Breast epithelium (tissue), 3 donors: ENCODE data around the gene MSANTD3.

Experiments
- POLR2A ChIP-seq: fragments of 450-650 bp; IDR thresholded peaks from one replicate; pipeline ENCODE4 v1.6.1; 2016; ENCODE audit warnings: antibody characterized with exemption, mild to moderate bottlenecking, moderate library complexity
- TF ChIP-seq, protein P1 (sequence below), 3 donors: fragments of 450-650 bp; IDR thresholded peaks; one replicate each; pipeline ENCODE4 v1.5.1; 2016 to 2017; ENCODE audit warnings: antibody characterized with exemption in 3 of 3, mild to moderate bottlenecking in 3 of 3, moderate library complexity in 3 of 3

DNA sequence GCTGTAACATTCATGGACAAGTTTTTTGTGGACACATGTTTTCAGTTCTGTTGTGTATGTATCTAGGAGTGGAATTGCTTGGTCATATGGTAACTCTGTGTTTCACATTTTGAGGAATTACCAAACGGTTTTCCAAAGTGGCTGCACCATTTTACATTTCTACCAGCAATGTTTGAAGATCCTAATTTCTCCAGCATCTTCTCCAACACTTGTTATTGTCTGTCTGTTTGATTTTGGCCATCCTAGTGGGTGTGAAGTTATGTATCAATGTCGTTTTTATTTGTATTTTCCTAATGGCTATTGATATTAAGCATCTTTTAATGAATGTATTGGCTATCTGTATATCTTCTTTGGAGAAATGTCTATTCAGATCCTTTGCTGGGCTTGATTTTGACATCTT is 52.9 kb downstream of the MSANTD3 start:
- TF ChIP-seq, protein P1, sequence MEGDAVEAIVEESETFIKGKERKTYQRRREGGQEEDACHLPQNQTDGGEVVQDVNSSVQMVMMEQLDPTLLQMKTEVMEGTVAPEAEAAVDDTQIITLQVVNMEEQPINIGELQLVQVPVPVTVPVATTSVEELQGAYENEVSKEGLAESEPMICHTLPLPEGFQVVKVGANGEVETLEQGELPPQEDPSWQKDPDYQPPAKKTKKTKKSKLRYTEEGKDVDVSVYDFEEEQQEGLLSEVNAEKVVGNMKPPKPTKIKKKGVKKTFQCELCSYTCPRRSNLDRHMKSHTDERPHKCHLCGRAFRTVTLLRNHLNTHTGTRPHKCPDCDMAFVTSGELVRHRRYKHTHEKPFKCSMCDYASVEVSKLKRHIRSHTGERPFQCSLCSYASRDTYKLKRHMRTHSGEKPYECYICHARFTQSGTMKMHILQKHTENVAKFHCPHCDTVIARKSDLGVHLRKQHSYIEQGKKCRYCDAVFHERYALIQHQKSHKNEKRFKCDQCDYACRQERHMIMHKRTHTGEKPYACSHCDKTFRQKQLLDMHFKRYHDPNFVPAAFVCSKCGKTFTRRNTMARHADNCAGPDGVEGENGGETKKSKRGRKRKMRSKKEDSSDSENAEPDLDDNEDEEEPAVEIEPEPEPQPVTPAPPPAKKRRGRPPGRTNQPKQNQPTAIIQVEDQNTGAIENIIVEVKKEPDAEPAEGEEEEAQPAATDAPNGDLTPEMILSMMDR (IDR thresholded peaks at IDR 0.05), result no peak
- TF ChIP-seq POLR2A, result no peak
